Epithelial cell of proximal tubule (primary cell): Measurements from ENCODE around the gene SPOCD1. TPM values are rescaled to one million over a fixed set of nuclear protein-coding genes. Genes with fewer than 3 reads are reported as not detected.

Experiments used
- DNase-seq: peaks from one replicate; pipeline ENCODE4 v3.0.0-alpha.2; 2011; ENCODE audit warnings: low read depth
- H3K4me3 ChIP-seq: 2 replicates; pipeline ENCODE4 v1.5.1; 2011; ENCODE audit warnings: low read depth, mild to moderate bottlenecking, low read length
- total RNA-seq: library from RNA; depleted of rRNA; stranded (reverse); fragments of >200 nt; gene quantifications from 2 replicates; pipeline ENCODE4 v1.2.3, GENCODE V29; 2015
- TF ChIP-seq, protein P1 (sequence below): conservative IDR thresholded peaks from 2 replicates; pipeline ENCODE4 v1.5.1; 2012; ENCODE audit warnings: low read depth, mild to moderate bottlenecking, low read length

SPOCD1 gene
- total RNA-seq, 1 donor from 2014 or later, result 18.4 TPM

GRCh38 chr1:31779687-31780086 lies 36.1 kb downstream of the SPOCD1 start:
- DNase-seq, result no peak
- no peak overlapping the region for H3K4me3 ChIP-seq
- TF ChIP-seq, protein P1, sequence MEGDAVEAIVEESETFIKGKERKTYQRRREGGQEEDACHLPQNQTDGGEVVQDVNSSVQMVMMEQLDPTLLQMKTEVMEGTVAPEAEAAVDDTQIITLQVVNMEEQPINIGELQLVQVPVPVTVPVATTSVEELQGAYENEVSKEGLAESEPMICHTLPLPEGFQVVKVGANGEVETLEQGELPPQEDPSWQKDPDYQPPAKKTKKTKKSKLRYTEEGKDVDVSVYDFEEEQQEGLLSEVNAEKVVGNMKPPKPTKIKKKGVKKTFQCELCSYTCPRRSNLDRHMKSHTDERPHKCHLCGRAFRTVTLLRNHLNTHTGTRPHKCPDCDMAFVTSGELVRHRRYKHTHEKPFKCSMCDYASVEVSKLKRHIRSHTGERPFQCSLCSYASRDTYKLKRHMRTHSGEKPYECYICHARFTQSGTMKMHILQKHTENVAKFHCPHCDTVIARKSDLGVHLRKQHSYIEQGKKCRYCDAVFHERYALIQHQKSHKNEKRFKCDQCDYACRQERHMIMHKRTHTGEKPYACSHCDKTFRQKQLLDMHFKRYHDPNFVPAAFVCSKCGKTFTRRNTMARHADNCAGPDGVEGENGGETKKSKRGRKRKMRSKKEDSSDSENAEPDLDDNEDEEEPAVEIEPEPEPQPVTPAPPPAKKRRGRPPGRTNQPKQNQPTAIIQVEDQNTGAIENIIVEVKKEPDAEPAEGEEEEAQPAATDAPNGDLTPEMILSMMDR, result no peak

DNA sequence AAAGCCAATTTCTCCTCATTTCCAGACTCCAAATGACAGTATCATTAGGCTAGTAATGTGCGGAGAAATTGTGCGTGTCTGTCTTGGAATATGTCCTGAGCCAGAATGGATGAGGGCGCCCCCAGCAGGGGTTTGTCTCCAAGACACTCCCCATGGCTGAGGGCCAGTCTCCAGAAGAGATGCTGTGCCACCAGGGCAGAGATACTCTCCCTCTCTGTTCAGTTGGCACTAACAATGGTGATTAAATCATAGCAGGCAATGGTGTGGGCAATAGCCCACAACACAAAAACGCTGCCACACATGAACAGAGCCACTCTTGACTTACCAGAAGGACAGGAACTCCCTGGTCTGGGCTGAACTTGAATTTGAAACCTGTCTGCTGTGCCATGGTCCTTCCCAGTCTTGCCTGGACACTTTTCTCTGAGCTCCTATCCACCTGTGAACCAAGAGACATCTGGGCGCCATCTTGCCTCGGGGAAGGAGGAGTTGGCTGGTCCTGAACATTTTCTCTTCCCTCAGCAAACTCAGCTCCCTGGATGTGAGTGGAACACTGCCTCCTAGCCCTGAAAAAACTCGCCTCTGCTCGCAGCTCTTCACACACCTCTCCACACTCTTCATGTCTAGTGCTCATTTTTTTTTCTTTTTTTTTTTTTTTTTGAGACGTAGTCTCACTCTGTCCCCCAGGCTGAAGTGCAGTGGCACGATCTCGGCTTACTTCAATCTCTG lies 36.9 kb downstream of the SPOCD1 start:
- TF ChIP-seq, protein P1, result no peak
- DNase-seq, result no peak
- H3K4me3 ChIP-seq, result no peak overlapping the region

GRCh38 chr1:31776516-31776915 lies 39.3 kb downstream of the SPOCD1 start:
- TF ChIP-seq, protein P1, result no peak
- H3K4me3 ChIP-seq, result no peak overlapping the region
- no peak for DNase-seq

DNA sequence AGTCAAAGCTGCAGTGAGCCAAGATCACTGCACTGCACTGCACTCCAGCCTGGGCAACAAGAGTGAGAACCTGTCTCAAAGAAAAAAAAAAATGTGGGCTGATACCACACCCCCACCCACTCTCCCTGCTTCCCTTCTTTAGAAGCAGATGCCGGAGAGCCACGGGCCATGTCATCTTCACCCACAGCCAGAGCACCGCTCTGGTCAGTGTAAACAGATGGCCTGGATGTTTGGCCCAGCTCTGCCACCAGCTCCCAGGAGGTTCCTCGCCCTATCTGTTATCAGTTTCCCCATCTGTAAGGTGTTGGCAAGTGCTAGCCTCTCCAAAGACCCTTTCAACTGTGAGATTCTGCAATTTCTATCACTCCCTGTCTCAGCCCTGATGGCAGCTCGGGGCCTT lies 39.8 kb downstream of the SPOCD1 start:
- TF ChIP-seq, protein P1, result no peak
- DNase-seq, result no peak
- H3K4me3 ChIP-seq, result no peak overlapping the region

DNA sequence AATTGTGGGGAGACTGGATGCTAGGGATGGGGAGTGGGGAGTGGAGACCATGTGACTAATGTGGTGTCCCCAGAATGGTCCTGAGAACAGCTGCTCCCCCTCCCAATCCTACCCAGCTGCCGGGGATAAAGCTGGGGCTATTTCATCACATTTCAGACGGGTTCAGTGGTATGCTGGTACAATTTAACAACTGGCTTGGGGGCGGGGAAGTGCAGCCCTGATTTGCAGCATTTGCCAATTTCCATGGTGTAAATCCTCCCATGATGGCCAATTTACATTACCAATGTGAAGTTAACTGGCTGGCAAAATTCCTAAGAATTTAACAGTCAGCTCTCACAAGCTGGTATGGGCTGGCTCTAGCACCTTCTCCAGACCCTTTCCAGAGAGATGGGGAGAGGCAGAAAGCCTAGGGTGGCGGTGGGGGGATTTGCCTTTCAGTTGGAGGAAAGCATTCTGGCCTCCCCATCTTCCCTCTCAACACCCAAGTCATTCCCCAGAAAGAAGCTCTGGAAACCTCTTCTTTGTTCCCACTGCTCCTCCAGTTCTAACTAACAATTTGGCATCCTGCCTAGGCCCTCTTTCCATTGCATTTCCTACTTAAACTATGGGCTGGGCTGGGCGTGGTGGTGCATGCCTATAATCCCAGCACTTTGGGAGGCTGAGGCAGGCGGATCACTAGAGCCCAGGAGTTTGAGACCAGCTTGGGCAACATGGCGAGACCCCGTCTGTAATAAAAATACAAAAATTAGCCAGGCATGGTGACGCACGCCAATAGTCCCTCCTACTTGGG lies 40.4 kb downstream of the SPOCD1 start:
- TF ChIP-seq, protein P1, result no peak
- no peak overlapping the region for H3K4me3 ChIP-seq
- DNase-seq, result no peak

DNA sequence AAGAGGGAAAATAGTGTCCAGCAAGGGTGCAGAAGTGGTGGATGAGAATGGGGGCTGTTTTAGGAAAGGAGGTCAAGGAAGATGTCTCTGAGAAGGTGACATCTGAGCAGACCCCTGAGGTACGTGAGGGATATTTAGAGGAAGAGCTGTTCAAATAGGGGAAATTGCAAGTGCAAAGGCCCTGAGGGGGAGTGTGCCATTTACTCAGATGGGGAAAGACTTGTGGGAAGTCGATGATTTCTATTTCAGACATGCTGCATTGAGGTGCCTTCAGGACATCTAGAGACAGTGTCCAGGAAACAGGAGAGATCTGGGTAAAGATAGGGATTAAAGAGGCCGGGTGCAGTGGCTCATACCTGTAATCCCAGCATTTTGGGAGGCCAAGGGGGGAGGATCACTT lies 41.3 kb downstream of the SPOCD1 start:
- DNase-seq, result no peak
- TF ChIP-seq, protein P1, result no peak

More for the DNA sequence above, 41.3 kb downstream of the SPOCD1 start:
- no peak overlapping the region for H3K4me3 ChIP-seq
